ENCODE measurements around the gene LAMP1. TPM values are rescaled to one million over a fixed set of nuclear protein-coding genes. Genes with fewer than 3 reads are reported as not detected.
A peak's percentile ranks its signal among the peaks of the same experiment; 100 is the strongest.
"Not testable (repeated sequence)": the region's sequence is repeated elsewhere in the genome, so short reads cannot be mapped to it uniquely, and the experiment has no call there.

The LAMP1 gene
- total RNA-seq, 1 experiment from 2014 or later, result 264 TPM

- no peak for DNase-seq (ENCODE audit: low read depth, low spot score)
- in situ Hi-C loops (cut with HindIII; ENCODE audit: low pct_unique_long_range_greater_than_20kb, low sequenced_read_pairs), result no loop called here
Observed at GRCh38 chr13:113292021-113292862, 4.8 kb upstream of the LAMP1 start.

DNA sequence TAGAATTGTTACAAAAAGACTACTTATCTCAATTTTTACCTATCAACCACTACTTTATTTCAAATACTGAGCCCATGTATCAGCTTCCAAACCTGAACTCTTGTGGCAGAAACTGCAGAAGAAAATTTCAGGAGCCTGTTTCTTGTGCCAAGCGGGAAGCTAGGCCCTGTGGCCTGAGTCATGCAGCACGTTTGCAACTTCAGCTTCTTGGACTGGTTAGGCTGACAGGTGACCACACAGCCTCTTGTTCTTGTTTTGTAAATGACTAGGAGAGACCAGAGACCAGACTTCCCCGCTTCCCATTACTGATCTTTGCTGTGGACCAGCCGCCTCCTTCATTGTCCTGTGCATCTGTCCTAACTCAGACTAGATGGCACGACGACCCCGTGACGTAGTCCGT, 3.4 kb upstream of the LAMP1 start:
- in situ Hi-C loops (cut with HindIII; ENCODE audit: low pct_unique_long_range_greater_than_20kb, low sequenced_read_pairs), result no loop called here
- DNase-seq (ENCODE audit: low read depth, low spot score), result no peak

GRCh38 chr13:113295776-113296175, 1.3 kb upstream of the LAMP1 start:
- DNase-seq (ENCODE audit: low read depth, low spot score), result no peak
- in situ Hi-C loops (cut with HindIII; ENCODE audit: low pct_unique_long_range_greater_than_20kb, low sequenced_read_pairs), result no loop called here

GRCh38 chr13:113297370-113298042, 467 bp downstream of the LAMP1 start:
- peak; percentile 31 for DNase-seq (ENCODE audit: low read depth, low spot score)
- in situ Hi-C loops (cut with HindIII; ENCODE audit: low pct_unique_long_range_greater_than_20kb, low sequenced_read_pairs), result no loop called here

DNA sequence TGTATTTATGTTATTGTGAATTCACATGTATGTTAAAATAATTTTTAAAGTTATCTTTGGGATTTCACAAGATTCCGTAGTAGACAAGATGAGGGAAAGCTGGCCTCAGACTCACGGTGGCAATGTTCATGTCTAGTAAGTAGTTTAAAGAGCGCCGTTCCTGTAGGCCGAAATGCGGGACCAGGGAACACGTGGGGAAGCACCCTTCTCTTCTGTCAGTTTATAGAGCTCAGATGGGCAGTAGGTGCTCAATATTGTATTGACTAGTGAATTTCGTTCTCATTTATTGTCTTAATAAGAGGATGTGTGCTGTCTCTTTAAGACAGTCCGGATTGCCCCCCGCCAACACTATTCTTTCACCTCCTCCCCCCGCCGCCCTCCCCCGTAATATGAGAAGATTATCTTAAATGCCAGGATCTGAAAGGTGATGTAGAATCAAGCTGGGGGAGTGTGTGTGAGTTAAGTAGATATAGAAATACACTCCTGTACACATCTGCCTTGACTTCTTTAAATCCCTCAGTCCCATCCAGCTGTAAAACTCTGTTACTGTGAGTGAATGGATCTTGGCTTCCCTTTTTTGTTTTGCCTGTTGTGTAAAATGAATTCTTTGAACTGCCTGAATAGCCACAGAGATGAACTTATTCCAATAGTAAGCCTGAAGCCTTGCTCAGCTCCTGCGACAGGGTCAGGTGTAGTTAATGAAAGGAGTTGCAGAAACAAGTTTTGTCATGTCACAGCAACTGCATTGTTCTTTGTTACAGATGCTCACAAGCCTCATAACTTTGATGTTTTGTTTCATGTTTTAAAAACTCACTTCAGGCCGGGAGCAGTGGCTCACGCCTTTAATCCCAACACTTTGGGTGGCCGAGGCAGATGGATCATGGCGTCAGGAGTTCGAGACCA, 1.3 kb downstream of the LAMP1 start:
- in situ Hi-C loops (cut with HindIII; ENCODE audit: low pct_unique_long_range_greater_than_20kb, low sequenced_read_pairs), result no loop called here

DNA sequence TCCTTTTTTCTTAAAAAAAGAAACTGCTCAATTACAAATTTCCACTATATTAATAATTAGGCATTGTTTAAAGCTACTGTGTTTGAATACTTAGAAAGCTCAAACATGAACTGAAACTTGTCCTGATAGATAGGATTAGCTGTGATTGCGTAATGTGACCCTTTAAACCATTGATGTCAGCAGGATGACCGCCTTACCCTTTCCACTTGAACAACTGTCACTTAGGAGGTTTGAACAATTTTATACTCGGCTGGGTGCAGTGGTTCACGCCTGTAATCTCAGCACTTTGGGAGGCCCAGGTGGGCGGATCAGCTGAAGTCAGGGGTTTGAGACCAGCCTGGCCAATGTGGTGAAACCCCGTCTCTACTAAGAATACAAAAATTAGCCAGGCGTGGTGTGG, 2.9 kb downstream of the LAMP1 start:
- in situ Hi-C loops (cut with HindIII; ENCODE audit: low pct_unique_long_range_greater_than_20kb, low sequenced_read_pairs), result no loop called here
- DNase-seq (ENCODE audit: low read depth, low spot score), result no peak

More for the DNA sequence above, 1.3 kb downstream of the LAMP1 start:
- peak; percentile 28 for DNase-seq (ENCODE audit: low read depth, low spot score)

GRCh38 chr13:113302986-113303385, 5.9 kb downstream of the LAMP1 start:
- in situ Hi-C loops (cut with HindIII; ENCODE audit: low pct_unique_long_range_greater_than_20kb, low sequenced_read_pairs), result no loop called here
- no peak for DNase-seq (ENCODE audit: low read depth, low spot score)

GRCh38 chr13:113304121-113304520, 7.1 kb downstream of the LAMP1 start:
- in situ Hi-C loops (cut with HindIII; ENCODE audit: low pct_unique_long_range_greater_than_20kb, low sequenced_read_pairs), result no loop called here

GRCh38 chr13:113305208-113305607, 8.2 kb downstream of the LAMP1 start:
- DNase-seq (ENCODE audit: low read depth, low spot score), result no peak
- in situ Hi-C loops (cut with HindIII; ENCODE audit: low pct_unique_long_range_greater_than_20kb, low sequenced_read_pairs), result no loop called here

More at GRCh38 chr13:113304121-113304520, 7.1 kb downstream of the LAMP1 start:
- DNase-seq (ENCODE audit: low read depth, low spot score), result no peak

DNA sequence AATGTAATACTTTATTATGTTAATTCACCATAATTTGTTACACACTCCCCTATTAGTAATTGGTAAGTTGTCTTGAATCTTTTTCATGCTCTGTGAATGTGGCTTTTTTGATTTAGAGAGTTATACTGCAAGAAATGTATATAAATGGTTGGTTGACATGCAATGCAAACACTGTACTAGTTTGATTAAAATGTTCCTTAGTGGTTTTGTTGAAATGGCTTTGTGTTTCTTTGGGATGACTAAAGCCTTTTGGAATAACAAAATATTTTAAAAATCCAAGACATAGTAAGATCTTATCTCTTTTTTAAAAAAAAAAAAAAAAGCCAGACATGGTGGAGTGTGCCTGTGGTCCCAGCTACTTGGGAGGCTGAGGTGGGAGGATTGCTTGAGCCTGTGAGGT, 10.5 kb downstream of the LAMP1 start:
- in situ Hi-C loops (cut with HindIII; ENCODE audit: low pct_unique_long_range_greater_than_20kb, low sequenced_read_pairs), result no loop called here
- DNase-seq (ENCODE audit: low read depth, low spot score), result no peak

DNA sequence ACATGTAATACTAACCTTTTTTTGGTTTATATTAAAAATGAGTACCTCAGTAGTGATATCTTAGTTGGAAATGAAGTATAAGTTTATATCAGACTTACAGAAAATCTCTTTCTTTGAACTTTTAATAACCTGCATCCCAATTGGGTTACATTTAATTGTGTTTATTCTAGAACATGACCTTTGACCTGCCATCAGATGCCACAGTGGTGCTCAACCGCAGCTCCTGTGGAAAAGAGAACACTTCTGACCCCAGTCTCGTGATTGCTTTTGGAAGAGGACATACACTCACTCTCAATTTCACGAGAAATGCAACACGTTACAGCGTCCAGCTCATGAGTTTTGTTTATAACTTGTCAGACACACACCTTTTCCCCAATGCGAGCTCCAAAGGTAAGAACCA, 12.4 kb downstream of the LAMP1 start:
- no peak for DNase-seq (ENCODE audit: low read depth, low spot score)
- in situ Hi-C loops (cut with HindIII; ENCODE audit: low pct_unique_long_range_greater_than_20kb, low sequenced_read_pairs), result no loop called here

GRCh38 chr13:113314112-113314511, 17.1 kb downstream of the LAMP1 start:
- DNase-seq (ENCODE audit: low read depth, low spot score); in situ Hi-C loops (cut with HindIII; ENCODE audit: low pct_unique_long_range_greater_than_20kb, low sequenced_read_pairs): not testable (repeated sequence)

DNA sequence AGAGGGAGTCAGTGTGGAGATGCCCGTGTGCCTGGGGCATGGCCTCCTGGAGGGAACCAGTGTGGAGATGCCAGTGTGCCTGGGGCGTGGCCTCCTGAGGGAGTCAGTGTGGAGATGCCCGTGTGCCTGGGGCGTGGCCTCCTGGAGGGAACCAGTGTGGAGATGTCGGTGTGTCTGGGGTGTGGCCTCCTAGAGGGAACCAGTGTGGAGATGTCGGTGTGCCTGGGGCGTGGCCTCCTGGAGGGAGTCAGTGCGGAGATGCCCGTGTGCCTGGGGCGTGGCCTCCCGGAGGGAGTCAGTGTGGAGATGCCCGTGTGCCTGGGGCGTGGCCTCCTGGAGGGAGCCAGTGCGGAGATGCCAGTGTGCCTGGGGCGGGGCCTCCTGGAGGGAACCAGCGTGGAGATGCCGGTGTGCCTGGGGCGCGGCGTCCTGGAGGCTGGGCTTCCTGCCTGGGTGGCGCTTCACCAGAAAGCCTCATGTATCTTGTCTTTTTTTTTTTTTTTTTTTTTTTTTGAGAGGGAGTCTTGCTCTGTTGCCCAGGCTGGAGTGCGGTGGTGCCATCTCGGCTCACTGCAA, 17.9 kb downstream of the LAMP1 start:
- in situ Hi-C loops (cut with HindIII; ENCODE audit: low pct_unique_long_range_greater_than_20kb, low sequenced_read_pairs); DNase-seq (ENCODE audit: low read depth, low spot score): not testable (repeated sequence)

DNA sequence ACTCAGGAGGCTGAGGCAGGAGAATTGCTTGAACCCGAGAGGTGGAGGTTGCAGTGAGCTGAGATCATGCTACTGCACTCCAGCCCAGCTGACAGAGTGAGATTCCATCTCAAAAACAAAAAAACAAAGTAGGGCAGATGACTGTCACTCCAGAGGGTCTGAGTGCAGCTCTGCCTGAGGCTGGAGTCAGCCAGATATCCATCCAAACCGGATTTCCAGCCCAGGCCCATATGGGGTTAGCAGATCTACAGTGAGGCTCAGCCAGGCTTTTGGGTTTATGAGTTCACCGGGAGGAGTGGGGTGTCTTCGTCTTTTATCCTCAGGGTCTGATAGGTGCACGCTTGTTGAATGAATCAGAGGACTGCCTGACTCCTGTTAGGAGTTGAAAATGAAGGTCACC, 19.0 kb downstream of the LAMP1 start:
- in situ Hi-C loops (cut with HindIII; ENCODE audit: low pct_unique_long_range_greater_than_20kb, low sequenced_read_pairs), result no loop called here
- DNase-seq (ENCODE audit: low read depth, low spot score), result no peak

DNA sequence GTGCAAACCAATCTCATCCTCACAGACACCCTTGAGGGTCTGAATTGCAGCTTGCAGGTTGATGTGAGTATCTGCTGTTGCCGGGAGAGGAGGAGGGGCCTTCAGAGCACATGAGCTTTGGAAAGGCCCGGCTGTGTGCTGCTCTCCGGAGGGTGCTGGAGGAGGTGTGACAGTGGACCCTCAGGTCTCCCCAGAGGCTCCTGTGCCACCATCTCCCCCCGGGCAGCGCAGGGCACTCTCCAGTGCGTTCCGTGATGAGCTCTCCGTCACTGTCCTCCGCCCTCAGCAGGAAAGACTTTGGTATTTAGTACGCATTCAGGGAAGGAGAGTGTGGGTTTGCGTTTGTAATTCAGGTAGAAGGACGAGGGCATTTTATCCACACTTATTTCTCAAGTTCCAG, 20.0 kb downstream of the LAMP1 start:
- in situ Hi-C loops (cut with HindIII; ENCODE audit: low pct_unique_long_range_greater_than_20kb, low sequenced_read_pairs), result no loop called here
- DNase-seq (ENCODE audit: low read depth, low spot score), result no peak

DNA sequence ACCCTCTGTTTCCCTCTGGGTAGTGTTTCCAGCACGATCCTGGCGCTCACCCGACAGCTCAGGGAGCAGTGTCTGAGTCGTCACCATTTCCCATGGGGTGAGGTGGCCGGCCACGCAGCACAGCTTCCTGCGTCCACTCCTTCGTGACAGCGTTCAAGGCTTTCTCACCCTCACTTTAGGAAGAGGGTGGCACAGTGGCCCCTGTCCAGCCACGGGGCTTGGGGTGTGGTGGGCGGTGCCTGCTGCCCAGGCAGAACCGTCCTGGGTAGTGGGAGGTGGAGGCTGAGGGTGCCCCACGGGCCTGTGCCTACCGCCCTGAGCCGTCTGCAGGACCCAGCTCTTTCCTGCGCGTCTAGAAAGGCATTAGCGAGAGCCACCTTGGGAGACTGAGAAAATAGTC, 21.9 kb downstream of the LAMP1 start:
- in situ Hi-C loops (cut with HindIII; ENCODE audit: low pct_unique_long_range_greater_than_20kb, low sequenced_read_pairs), result no loop called here
- no peak for DNase-seq (ENCODE audit: low read depth, low spot score)

GRCh38 chr13:113319371-113319770, 22.3 kb downstream of the LAMP1 start:
- no peak for DNase-seq (ENCODE audit: low read depth, low spot score)
- in situ Hi-C loops (cut with HindIII; ENCODE audit: low pct_unique_long_range_greater_than_20kb, low sequenced_read_pairs), result no loop called here
